HG03565 (cell line): Measurements from ENCODE around the gene C10orf95.
"Not testable (repeated sequence)": the region's sequence is repeated elsewhere in the genome, so short reads cannot be mapped to it uniquely, and the experiment has no call there.

ENCODE experiments used
- ATAC-seq: cut with Tn5 transposase; IDR thresholded peaks from one replicate; pipeline ENCODE4 v1.9.1; 2021; ENCODE audit warnings: mild to moderate bottlenecking, moderate library complexity; ENCODE audit not compliant: unreplicated experiment

The C10orf95 gene

DNA sequence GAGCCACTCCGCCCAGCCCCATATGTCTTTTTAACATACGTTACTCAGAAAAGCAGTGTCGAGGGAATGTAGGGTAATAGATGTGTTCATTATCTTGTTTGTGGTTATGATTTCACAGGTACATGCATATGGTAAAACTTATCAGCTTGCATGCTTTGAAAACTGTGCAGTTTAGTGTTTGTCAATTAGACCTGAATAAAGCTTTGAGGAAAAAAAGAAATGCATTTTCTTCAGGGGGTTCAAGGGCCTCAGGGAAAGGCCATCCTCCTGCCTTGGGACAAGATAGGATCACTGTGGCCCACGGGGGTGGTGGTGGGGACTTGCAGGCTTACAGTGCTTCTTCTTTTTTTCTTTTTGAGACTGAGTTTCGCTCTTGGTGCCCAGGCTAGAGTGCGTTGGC, 16.0 kb upstream of the C10orf95 start:
- no peak for ATAC-seq

DNA sequence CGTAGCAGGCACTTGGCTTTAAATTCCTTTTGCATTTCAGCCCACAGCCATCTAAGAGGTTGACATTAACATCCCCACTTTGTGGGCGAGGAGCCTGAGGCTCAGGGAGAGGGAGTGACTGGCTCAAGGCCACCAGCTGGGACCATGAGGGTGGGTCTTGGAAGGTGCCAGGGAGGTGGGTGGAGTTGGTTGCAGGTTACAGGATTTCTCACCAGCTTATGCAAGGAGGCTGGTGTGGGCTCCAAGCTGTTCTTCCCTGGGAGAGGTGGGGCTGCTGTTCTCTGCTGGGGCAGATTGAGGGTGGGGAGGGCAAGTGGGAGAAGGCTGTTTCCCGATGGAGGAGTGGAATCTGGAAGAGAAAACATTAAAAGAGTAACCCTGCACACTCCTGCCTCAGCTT, 14.1 kb upstream of the C10orf95 start:
- ATAC-seq, result no peak

DNA sequence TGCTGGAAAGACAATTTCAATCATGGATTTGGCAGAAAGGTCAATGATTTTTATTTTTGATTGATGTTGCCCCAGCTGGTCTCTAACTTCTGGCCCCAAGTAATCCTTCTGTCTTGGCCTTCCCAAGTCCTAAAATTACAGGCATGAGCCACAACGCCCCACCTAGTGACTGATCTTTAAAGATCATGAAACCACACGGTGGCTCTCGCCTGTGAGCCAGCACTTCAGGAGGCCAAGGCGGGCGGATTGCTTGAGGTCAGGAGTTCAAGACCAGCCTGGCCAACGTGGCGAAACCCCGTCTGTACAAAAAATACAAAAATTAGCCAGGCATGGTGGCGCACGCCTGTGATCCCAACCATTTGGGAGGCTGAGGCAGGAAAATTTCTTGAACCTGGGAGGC, 12.6 kb upstream of the C10orf95 start:
- ATAC-seq, result no peak

DNA sequence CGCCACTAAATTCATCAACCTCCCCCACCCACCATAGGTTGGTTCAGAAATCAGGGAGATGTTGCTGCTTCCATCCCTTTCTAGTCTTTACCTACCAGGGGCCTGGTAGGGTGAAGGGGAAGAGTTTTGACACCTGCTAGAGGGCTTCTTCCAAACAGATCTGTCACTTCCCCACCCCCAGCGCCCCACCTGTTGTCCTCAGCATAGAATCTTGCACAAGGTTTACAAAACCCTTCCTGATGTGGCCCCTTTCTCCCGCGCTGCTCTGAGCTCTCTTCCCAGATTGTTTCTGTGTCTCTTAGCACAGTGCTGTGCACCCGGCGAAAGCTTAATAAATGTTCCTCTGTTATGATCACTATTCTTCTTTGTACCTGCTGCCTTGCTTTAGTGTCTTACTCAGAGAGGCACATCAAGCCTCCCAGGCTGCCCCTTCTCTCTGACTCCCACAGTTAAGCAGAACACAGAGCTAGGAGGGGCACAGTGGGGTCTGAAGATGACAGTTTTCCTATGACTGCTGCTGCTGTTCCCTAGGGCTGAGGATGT, 11.2 kb upstream of the C10orf95 start:
- ATAC-seq, result no peak

DNA sequence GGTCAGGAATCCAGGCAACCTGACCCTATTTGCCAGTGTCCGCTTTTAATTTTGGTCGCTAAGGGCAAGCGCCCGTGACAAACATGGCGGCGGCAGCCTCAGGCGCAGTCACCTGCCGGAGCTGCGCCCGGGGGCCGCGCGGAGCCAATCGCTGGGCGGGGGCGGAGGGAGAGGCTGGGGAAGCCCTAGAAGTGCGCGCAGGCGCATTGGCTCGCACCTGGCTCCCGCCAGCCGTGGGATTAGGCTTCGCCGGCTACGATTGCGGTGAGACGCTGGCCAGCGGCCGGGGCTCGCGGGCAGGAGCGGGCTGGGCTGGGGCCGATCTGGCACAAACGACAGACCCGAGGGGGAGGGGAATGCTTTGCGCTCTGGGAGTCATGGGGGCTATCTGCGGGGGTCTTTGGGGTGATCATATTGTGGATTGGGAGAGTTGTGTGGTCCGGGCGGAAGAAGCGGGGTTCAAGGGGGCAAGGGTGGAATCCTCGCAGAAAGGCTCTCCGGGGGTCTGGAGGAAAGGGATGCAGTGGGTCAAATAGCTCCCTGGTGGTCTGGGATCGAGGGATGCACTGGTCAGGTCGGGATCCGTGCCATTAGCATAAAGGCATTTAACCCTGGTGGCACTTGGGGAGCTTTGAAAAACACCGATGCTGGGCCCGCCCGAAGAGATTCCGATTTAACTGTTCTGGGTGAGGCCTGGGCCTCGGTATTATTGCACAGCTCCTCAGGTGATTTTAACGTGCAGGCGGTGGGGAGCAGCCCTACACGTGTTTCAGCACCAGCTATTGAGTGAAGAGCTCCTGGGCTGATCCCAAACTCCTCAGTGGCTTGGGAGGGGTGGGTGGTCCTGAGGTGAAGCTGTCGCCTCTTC, 10.1 kb upstream of the C10orf95 start:
- peak; percentile 73 for ATAC-seq

DNA sequence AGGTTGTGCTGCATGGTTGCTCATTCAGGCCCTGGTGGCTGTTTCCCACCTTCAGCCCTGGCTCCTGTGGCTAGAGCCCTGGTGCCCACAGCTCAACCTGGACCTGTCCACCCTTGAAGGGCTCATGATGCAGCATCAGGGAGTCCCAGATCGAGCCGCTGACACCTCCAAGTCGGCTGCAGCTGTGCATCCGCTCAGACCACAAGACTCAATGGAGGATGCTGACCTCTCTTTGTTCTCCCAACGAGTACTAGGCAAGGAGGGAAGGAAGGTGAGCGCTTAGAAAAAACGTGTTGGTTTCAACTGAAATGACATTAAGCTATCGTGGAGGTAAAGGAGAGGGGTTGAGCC, 9.5 kb upstream of the C10orf95 start:
- peak; percentile 14 for ATAC-seq

DNA sequence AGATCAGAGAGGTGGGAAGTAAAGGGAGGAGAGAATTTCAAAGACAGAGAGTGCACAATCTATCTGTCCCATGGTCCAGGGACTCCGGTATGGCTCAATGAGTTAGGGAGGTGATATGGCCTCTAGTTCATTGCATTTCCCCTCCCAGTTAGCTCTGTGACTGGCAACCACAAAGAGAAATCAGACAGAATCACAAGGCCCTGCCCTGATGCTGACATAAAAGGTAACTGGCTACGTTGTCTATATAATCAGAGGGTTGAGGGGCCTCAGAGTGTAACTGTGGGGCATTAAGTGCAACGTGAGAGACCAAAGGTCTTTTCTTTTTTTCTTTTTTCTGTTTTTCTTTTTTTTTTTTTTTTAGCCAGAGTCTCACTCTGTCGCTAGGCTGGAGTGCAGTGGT, 7.3 kb upstream of the C10orf95 start:
- ATAC-seq, result no peak

DNA sequence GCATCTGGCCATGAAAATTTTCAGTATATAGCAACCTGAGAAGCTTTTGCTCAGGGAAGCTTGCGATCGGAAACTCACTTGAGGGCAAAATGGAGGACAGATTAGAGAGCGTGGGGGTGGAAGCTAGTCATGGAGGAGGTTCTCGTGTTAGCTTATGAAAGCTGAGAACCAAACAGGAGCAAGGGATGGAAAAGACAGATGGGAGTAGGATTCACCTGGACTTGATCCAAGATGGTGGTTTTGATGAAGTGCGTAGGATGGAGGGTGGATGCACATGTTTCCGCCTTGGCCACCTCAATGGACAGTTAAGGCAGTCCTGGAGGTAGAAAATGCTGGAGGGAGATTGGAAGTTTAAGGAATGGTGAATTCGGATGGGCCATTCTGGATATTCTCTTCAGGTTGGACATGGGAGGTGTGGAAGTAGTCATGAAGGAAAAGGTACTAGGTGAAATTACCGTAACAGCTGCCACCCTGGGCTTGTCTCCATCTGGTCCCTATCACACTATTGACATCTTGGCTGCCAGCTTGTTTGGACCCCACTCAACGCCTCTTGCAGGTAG, 6.3 kb upstream of the C10orf95 start:
- ATAC-seq, result no peak

DNA sequence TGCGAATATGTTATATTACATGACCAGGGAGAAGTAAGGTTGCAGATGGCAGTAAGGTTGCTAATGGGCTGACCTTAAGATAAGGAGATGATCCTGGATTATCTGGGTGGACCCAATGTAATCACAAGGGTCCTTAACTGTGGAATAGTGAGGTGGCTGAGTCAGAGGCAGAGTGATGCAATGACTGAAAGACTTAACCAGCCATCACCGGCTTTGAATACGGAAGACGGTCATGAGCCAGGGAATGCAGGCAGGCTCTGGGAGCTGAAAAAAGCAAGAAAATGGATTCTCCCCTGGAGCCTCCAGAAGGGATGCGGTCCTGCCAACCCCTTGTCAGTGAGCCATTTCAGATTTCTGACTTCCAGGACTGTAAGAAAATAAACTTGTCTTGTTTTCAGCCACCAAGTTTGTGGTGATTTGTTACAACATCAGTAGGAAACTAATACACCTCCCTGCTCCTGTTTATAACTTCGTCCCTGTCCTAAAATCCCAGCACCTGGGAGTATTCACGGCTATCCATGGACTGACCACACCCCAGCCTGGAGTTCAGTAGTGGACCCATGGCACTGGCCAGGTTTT, 4.6 kb upstream of the C10orf95 start:
- no peak for ATAC-seq

DNA sequence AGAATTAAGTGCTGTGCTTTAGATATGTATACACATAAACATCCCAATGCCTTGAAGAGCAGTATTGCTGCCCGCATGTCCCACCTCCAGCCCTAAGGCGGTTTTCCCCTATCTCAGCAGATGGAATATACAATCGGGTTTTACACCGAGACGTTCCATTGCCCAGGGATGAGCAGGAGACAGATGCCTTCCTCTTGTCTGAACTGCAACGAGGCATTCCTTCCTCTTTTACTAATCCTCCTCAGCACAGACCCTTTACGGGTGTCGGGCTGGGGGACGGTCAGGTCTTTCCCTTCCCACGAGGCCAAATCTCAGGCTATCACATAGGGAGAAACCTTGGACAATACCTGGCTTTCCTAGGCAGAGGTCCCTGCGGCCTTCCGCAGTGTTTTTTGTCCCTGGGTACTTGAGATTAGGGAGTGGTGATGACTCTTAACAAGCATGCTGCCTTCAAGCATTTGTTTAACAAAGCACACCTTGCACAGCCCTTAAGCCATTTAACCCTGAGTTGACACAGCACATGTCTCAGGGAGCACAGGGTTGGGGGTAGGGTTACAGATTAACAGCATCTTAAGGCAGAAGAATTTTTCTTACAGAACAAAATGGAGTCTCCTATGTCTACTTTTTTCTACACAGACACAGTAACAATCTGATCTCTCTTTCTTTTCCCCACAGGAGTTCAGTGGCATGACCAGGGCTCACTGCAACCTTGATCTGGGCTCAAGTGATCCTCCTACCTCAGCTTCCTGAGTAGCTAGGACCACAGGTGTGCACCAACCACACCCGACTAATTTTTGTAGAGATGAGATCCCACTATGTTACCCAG, 3.5 kb upstream of the C10orf95 start:
- not testable (repeated sequence) for ATAC-seq

DNA sequence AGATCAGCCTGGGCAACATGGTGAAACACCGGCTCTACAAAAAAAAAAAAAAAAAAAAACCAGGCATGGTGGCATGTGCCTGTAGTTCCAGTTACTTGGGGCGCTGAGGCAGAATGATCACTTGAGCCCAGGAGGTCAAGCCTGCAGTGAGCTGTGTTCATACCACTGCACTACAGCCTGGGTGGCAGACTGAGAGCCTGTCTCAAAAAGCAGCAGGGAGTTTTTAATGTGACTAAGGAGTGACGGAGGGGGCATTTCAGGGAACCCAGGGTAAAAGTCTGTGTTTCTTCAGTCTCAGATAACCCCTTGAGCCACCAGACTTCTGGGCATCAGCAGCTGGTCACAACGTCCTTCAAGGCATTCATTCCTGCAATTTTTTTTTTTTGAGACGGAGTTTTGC, 2.2 kb upstream of the C10orf95 start:
- no peak for ATAC-seq

DNA sequence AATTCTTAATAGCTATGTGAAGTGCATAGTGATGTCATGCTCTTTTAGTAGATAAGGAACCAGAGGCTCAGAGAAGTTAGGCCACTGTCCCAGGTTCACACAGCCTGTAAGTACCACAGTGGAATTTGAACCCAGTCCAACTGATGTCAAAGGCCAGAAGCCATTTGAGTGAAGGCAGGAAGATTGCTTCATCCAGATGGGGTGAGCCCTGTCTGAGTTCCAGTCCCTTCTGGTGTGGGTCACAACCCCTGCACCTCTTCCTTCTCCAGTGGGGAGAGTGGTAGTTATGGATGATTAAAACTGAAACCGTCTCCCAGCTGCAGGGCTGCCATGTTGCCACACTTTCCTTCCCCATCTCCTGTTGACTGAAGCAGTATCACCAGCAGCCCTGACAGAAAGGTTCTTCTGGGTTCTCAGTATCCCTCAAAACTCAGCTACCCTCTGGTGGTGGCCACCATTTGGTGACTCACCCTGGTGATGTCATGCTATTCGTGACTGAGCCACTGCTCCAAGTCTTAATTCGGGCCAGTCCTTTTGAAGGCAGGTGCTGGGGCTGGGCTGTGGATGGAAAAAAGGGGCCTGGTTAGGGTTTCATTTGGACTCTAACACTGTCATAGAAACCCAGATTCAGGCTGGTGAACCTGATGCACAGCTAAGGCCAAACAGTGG, 1.5 kb upstream of the C10orf95 start:
- ATAC-seq, result no peak

DNA sequence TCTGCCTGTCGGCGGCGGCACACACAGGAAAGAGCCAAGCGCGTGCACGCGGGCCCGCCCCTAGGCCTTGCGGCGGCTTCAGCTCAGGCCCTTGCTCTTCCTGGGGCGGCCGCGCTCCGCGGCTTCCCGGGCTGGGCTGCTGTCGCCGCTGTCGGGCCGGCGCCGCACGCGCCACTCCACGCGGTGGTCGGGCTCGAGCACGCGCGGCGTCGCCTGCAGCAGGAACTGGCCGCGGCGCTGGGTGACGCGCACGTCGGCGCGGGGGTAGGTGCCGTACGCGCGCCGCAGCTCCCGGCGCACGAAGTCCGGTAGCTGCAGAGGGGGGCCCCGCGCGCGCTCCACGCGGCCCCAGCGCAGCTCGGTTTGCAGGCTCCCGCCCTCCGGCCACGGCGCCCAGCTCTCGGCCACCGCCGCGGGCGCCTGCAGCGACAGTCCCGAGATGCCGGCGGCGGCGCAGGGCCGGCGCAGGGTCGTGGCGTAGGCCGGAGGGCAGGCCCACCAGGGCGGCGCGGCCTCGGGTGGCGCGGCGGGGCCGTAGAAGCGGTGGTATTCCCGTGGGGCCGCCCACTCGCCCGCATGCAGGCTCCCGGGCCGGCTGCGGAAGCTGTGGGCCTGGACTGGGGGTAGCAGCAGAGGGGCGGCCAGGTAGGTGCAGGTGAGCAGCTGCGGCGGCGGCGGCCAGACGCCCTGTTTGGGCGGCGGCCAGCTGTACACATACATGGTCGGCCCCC, 804 bp downstream of the C10orf95 start:
- peak; percentile 60 for ATAC-seq

DNA sequence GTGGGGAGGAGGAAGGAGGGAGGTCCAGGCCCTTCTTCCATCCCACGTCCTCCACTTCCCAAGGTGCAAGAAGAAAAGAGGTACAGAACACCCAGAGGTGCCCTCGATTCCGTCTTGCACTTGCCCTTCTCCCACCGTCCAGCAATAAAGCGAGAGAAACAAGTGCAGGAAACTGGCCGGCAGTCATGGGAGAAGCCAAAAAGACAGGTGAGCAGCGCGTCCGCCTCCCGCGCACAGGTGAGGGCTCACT, 1.3 kb downstream of the C10orf95 start:
- ATAC-seq, result no peak

DNA sequence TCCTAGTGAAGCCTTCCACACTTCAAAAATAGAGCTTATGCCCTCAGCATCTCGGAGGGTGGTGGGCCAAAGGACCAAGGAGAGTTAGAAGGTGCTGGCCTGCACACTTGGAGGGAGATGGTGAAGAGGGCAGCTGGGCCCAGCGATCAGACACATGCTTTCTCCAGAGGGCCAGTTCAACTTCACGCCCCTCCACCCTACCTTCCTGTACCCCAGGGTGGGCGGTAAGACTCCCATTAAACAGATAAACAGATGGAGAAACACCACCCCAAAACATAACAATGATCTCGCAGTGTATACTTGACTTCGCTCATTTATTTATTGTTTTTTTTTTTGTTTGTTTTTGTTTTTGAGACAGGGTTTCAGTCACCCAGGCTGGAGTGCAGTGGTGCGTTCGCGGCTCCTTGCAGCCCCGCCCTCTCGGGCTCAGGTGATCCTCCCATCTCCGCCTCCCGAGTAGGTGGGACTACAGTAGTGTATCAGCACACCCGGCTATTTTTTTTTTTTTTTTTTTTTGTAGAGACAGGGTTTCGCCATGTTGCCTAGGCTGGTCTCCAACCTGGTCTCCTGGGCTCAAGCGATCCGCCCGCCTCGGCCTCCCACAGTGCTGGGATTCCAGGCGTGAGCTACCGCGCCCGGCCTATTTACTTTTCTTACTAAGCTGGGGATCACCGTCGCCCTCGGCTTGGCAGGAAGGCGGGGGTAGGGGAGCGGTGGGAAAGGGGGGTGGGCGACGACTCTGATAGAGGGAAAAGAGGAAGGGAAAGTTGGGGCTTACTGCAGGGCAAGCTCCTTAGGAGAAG, 1.8 kb downstream of the C10orf95 start:
- peak; percentile 35 for ATAC-seq

DNA sequence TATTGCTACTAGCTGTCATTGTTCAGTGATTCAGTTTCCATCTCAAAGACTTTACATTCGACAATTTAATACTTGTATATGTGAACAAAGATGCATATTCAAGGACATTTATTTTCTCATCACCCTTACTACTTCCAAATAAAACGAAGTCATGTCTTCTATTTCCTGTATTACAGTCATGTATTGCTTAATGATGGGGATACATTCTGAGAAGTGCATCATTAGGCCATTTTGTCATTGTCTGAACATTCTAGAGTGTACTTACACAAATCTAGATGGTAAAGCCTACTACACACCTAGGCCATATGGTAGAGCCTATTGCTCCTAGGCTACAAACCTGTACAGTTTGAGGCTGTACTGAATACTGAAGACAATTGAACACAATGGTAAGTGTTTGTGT, 6.5 kb downstream of the C10orf95 start:
- ATAC-seq, result no peak

DNA sequence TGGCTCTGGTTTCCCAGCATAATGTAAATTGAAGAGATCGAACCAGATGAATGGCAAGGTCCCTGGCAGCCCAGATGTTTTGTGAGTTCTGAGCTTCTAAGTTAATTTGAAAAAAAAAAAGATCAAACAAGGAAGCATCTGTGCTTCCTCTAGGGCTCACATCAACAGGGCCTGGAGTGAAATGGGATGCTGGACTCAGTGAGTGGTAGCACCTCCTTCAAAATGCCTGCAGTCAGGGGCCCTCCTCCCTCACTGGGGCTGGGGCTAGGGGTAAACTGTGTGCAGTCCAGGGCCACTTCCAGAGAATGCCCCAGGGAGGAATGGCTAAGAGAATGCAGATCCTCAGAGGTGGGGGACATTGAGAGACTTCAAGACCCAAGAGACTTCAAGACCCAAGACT, 13.0 kb downstream of the C10orf95 start:
- no peak for ATAC-seq

DNA sequence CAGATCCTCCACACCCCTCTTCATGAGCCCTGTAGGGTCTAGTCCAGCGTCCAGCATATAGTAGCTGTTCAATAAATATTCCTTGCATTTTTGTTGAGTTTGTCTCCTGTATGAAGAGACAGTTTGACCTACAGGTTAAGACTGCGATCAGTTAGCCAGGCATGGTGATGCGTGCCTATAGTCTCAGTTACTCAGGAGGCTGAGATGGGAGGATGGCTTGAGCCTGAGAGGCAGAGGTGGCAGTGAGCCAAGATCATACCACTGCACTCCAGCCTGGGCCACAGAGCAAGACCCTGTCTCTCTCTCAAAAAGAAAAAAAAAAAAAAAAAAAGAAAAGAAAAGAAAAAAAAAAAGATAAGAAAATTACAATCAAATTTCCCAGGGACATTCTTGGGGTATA, 13.8 kb downstream of the C10orf95 start:
- no peak for ATAC-seq

DNA sequence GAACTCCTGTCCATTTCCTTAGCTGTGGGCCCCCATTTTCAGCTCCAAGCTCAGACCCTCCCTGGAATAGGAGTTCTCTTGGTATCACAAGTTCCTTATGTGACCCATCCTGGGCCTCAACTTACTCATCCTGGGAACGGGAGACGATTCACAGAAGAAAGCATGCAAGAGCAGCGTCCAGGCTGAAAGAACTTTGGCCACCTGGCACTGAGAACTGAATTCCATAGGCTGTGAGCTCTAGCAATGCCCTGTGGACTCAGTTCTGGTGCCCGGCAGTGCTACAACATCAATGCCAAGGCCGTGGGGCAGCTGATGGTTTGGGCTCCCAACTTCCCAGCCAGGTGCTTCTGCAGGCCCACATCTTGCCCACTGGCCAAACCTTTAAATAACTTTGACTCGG, 15.0 kb downstream of the C10orf95 start:
- ATAC-seq, result no peak
